IMR-90 (cell line): ENCODE results near the gene MAGI3. TPM values are rescaled to one million over a fixed set of nuclear protein-coding genes. Genes with fewer than 3 reads are reported as not detected.

ENCODE experiments used
- ATAC-seq: fragments of 200-7000 bp; cut with Tn5 transposase; 2 replicates; pipeline ENCODE4 v1.9.1; 2020; ENCODE audit warnings: low read depth, mild to moderate bottlenecking, moderate library complexity
- BruUV-seq: library from RNA; stranded (reverse); fragments of 400-500 nt; replicated peaks from 2 replicates; lab custom pipeline; 2021; lab: Mats Ljungman, UMichigan
- CTCF ChIA-PET: fragments of 300-600 bp; formaldehyde crosslinking; extraction: SDS; loops from one replicate; lab custom pipeline; 2021; ENCODE audit warnings: antibody characterized with exemption; lab: Yijun Ruan, JAX
- POLR2A ChIA-PET: fragments of 300-600 bp; sonication (Branson Sonifier 250); formaldehyde crosslinking; loops from one replicate; lab custom pipeline; 2022; ENCODE audit warnings: antibody characterized with exemption; ENCODE audit not compliant: unreplicated experiment; lab: Charles Lee
- DNase-seq: peaks from one replicate; pipeline ENCODE4 v3.0.0; 2013
- H2AFZ ChIP-seq: replicated peaks from 2 replicates; pipeline ENCODE3; 2013; ENCODE audit warnings: low read length, mild to moderate bottlenecking; ENCODE audit not compliant: poor library complexity
- H2AK5ac ChIP-seq: 2 replicates; pipeline ENCODE4 v1.6.1; 2013; ENCODE audit warnings: low read depth, low read length, inconsistent platforms
- H2AK9ac ChIP-seq: replicated peaks from 2 replicates; pipeline ENCODE3; 2013; ENCODE audit warnings: mild to moderate bottlenecking, low read depth, low read length, moderate library complexity; ENCODE audit not compliant: poor library complexity
- H2BK120ac ChIP-seq: 2 replicates; pipeline ENCODE4 v1.6.1; 2013; ENCODE audit warnings: low read depth, low read length, inconsistent platforms
- H2BK15ac ChIP-seq: 3 replicates; pipeline ENCODE4 v1.6.1; 2013; ENCODE audit warnings: low read depth, low read length, inconsistent platforms
- H2BK20ac ChIP-seq: 2 replicates; pipeline ENCODE4 v1.6.1; 2013; ENCODE audit warnings: low read depth, mild to moderate bottlenecking, inconsistent platforms, low read length, moderate library complexity
- H2BK5ac ChIP-seq: 2 replicates; pipeline ENCODE4 v1.6.1; 2013; ENCODE audit warnings: mild to moderate bottlenecking, low read depth, low read length, inconsistent platforms; ENCODE audit not compliant: poor library complexity, severe bottlenecking
- H3K14ac ChIP-seq: replicated peaks from 2 replicates; pipeline ENCODE4 v1.6.1; 2013; ENCODE audit warnings: low read depth, low read length, inconsistent platforms
- H3K18ac ChIP-seq: 2 replicates; pipeline ENCODE4 v1.6.1; 2013; ENCODE audit warnings: low read depth, low read length, control low read depth
- H3K23ac ChIP-seq: 2 replicates; pipeline ENCODE4 v1.6.1; 2013; ENCODE audit warnings: low read depth, low read length, inconsistent platforms
- H3K27ac ChIP-seq: 2 replicates; pipeline ENCODE4 v1.5.1; 2013; ENCODE audit warnings: mild to moderate bottlenecking, control low read depth, low read length; ENCODE audit not compliant: insufficient read depth
- H3K27me3 ChIP-seq: 2 replicates; pipeline ENCODE4 v1.6.1; 2013; ENCODE audit warnings: low read length; ENCODE audit not compliant: control insufficient read depth, insufficient read depth
- H3K36me3 ChIP-seq: 2 replicates; pipeline ENCODE4 v1.6.1; 2013; ENCODE audit warnings: low read length, mixed read lengths; ENCODE audit not compliant: control insufficient read depth, insufficient read depth
- H3K4ac ChIP-seq: 2 replicates; pipeline ENCODE4 v1.6.1; 2013; ENCODE audit warnings: low read depth, low read length, inconsistent platforms
- H3K4me1 ChIP-seq: 2 replicates; pipeline ENCODE4 v1.6.1; 2013; ENCODE audit warnings: low read length, mixed read lengths; ENCODE audit not compliant: control insufficient read depth, insufficient read depth
- H3K4me2 ChIP-seq: 2 replicates; pipeline ENCODE4 v1.6.1; 2013; ENCODE audit warnings: low read depth, mild to moderate bottlenecking, control low read depth, low read length, moderate library complexity
- H3K4me3 ChIP-seq: 2 replicates; pipeline ENCODE4 v1.5.1; 2013; ENCODE audit warnings: low read depth, mild to moderate bottlenecking, control low read depth, low read length, moderate library complexity; ENCODE audit not compliant: insufficient read depth
- H3K56ac ChIP-seq: 2 replicates; pipeline ENCODE4 v1.6.1; 2013; ENCODE audit warnings: low read length, inconsistent platforms; ENCODE audit not compliant: insufficient read depth; ENCODE audit errors: extremely low read depth
- H3K79me1 ChIP-seq, 2 experiments: 2 replicates each; pipeline ENCODE4 v1.6.1; 2013; ENCODE audit warnings: low read length in 2 of 2, inconsistent platforms in 1 of 2, low read depth in 1 of 2
- H3K9ac ChIP-seq: 2 replicates; pipeline ENCODE4 v1.6.1; 2013; ENCODE audit warnings: low read depth, low read length, control low read depth
- H3K9me1 ChIP-seq: 2 replicates; pipeline ENCODE4 v1.6.1; 2013; ENCODE audit warnings: low read length, inconsistent platforms; ENCODE audit not compliant: insufficient read depth
- H3K9me3 ChIP-seq: 2 replicates; pipeline ENCODE4 v1.6.1; 2013; ENCODE audit warnings: low read length; ENCODE audit not compliant: control insufficient read depth, insufficient read depth
- H4K20me1 ChIP-seq: 2 replicates; pipeline ENCODE4 v1.6.1; 2013; ENCODE audit warnings: low read length, inconsistent platforms; ENCODE audit not compliant: insufficient read depth
- H4K5ac ChIP-seq: 2 replicates; pipeline ENCODE4 v1.6.1; 2013; ENCODE audit warnings: mild to moderate bottlenecking, low read depth, low read length, control low read depth
- H4K8ac ChIP-seq, 2 experiments: 2 replicates each; pipeline ENCODE4 v1.6.1; 2013; ENCODE audit warnings: low read depth in 2 of 2, low read length in 2 of 2, control low read depth in 1 of 2, inconsistent platforms in 1 of 2
- H4K91ac ChIP-seq: 2 replicates; pipeline ENCODE4 v1.6.1; 2013; ENCODE audit warnings: low read depth, low read length, inconsistent platforms; ENCODE audit not compliant: insufficient read depth
- BHLHE40 ChIP-seq: fragments of 150-350 bp; IDR thresholded peaks from 2 replicates; pipeline ENCODE4 v1.6.1; 2016; ENCODE audit warnings: mild to moderate bottlenecking, low read depth, low read length
- CEBPB ChIP-seq: IDR thresholded peaks from 2 replicates; pipeline ENCODE4 v1.6.1; 2012; ENCODE audit warnings: low read depth, low read length, improper control_type of control experiment
- FOS ChIP-seq: fragments of 150-350 bp; IDR thresholded peaks from 2 replicates; pipeline ENCODE4 v1.6.1; 2016; ENCODE audit warnings: low read depth, low read length
- MAFK ChIP-seq: IDR thresholded peaks from 2 replicates; pipeline ENCODE4 v1.6.1; 2012; ENCODE audit warnings: low read depth, low read length, improper control_type of control experiment
- NFE2L2 ChIP-seq: fragments of 150-350 bp; IDR thresholded peaks from 2 replicates; pipeline ENCODE4 v1.6.1; 2016; ENCODE audit warnings: low read depth, mild to moderate bottlenecking, low read length
- USF2 ChIP-seq: fragments of 150-350 bp; IDR thresholded peaks from 2 replicates; pipeline ENCODE4 v1.6.1; 2017; ENCODE audit warnings: mild to moderate bottlenecking, antibody characterized with exemption, low read length, low read depth
- WGBS, 2 experiments: methylation state at CpG; one replicate each; pipeline versions ENCODE4 v1.1.5 to v1.1.7; 2013; ENCODE audit warnings: missing lambda C conversion rate in 2 of 2; ENCODE audit not compliant: insufficient read length in 1 of 2; ENCODE audit errors: extremely low coverage in 2 of 2; 5-methylcytosine and 5-hydroxymethylcytosine counted together
- dilution Hi-C: fragments of 300-500 bp; cut with HindIII; formaldehyde crosslinking; loops from one replicate; pipeline ENCODE4 v1.14.3; 2018; ENCODE audit warnings: low sequenced_read_pairs; ENCODE audit not compliant: unreplicated experiment
- in situ Hi-C: fragments of 300-500 bp; cut with MboI; formaldehyde crosslinking; loops from 3 replicates; pipeline ENCODE4 v1.14.3; 2019; ENCODE audit warnings: low sequenced_read_pairs, inconsistent platforms, mixed read lengths
- intact Hi-C: fragments of 100-400 bp; cut with micrococcal nuclease; formaldehyde crosslinking; loops from 2 replicates; pipeline ENCODE4 v1.10.0; 2022
- polyA plus RNA-seq, 3 experiments: library from polyadenylated mRNA; depleted of rRNA; stranded (reverse); fragments of >200 nt; gene quantifications; 2 replicates each; pipeline ENCODE4 v1.2.3, GENCODE V29; 2012; ENCODE audit warnings: low replicate concordance in 1 of 3
- total RNA-seq: library from RNA; depleted of rRNA; stranded (reverse); fragments of >200 nt; gene quantifications from 2 replicates; pipeline ENCODE4 v1.2.3, GENCODE V29; 2012

The MAGI3 gene
- total and polyA plus RNA-seq, 2 of the 4 experiments (the other 2 are of a cell fraction): 2.5 to 8.8 TPM

DNA sequence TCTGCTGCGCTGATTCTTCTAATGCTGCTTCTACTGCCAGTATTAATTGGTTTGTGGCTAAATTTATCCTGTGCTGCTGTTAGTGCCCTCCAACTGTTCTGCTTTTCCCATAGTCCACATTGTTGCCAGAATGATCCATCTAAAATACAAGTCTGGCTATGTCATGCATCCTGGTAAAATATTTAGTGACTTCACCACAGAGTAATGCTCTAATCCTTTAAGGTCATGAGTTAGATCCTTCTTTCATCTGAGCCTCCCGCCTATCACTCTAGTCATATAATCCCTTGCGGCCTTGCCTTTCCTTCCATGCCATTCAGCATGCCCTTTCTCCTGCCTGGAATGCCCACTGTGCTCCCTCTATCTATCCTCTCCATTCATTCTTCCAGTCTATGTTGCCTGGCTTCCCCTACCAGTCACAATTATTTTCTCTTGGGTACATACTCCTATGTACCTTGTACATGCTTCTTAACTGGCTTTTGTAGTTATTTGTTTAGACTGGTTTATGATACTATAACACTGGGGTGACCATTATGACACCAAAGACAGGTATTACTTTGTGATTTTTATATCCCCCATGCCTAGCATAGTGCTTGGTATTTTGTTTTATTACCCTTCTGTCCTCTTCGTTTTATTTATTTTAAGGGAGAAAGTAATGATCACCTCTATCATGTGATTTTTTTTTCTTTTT lies 144.0 kb downstream of the MAGI3 start:
- Histone ChIP-seq H3K18ac (peak overlapping the region; percentile 31; the same call in 1 of the 2 replicates), H2AFZ (peak overlapping the region; percentile 69), H2BK20ac (peak overlapping the region; percentile 58), H4K5ac (no peak overlapping the region), H3K14ac (peak overlapping the region; percentile 8; the same call in 1 of the 2 replicates), H3K9ac (no peak overlapping the region), H3K4me3 (no peak overlapping the region), H3K9me1 (no peaks in the 10 kb centered on the region), H3K4ac (peak overlapping the region; percentile 21; the same call in 1 of the 2 replicates), H3K4me2 (peak overlapping the region; percentile 14; the same call in 1 of the 2 replicates), H2BK120ac (peak overlapping the region; percentile 57), H3K23ac (no peak overlapping the region), H4K8ac (peak overlapping the region in 1 of 2 experiments; percentile 70; a peak in 1 of 4 replicates), H4K20me1 (no peaks in the 10 kb centered on the region), H2BK15ac (peak overlapping the region; percentile 38; the same call in 1 of the 3 replicates), H3K27ac (no peak overlapping the region), H3K79me1 (peaks cover 17 to 34% of the 10 kb centered on the region in 2 experiments), H2AK5ac (peak overlapping the region; percentile 53; the same call in 1 of the 2 replicates), H2BK5ac (peak overlapping the region; percentile 73), H3K4me1 (peaks cover 6% of the 10 kb centered on the region), H3K56ac (no peak overlapping the region), H3K27me3 (no peaks in the 10 kb centered on the region), H3K9me3 (no peaks in the 10 kb centered on the region), H3K36me3 (no peaks in the 10 kb centered on the region), H4K91ac (no peak overlapping the region; the same call in 1 of the 2 replicates), H2AK9ac (no peak overlapping the region)
- DNase-seq: peak; percentile 84
- intact Hi-C loops (no loop called here), in situ Hi-C loops (no loop called here), dilution Hi-C loops (no loop called here)
- BruUV-seq: no TSS peak
- TF ChIP-seq FOS (no peak), MAFK (no peak), NFE2L2 (no peak), CEBPB (no peak), BHLHE40 (no peak), USF2 (no peak)
- 57% methylated on average over 1 of the region's 4 CpGs; no CpG with 5 or more reads in 1 of the 2 experiments for WGBS, 2 experiments
- ATAC-seq: peak; percentile 82
- ChIA-PET CTCF (interaction anchor here (0.6 kb wide), 1 partner anchor 394 kb away, joined by 4 read pairs; no protein-coding TSS in a partner anchor), POLR2A (no interaction called here)
